WTC11 (cell line): ENCODE data around the gene PODN. TPM values are rescaled to one million over a fixed set of nuclear protein-coding genes. Genes with fewer than 3 reads are reported as not detected.
A peak's percentile ranks its signal among the peaks of the same experiment; 100 is the strongest.

ENCODE experiments used
- ATAC-seq: fragments of 200-7000 bp; cut with Tn5 transposase; 2 replicates; pipeline ENCODE4 v1.10.0; 2021; ENCODE audit warnings: mild to moderate bottlenecking, moderate library complexity
- CTCF ChIA-PET: fragments of 300-600 bp; sonication (Branson Sonifier 250); formaldehyde crosslinking; loops from one replicate; lab custom pipeline; 2021; ENCODE audit warnings: antibody characterized with exemption; lab: Charles Lee
- POLR2A ChIA-PET: fragments of 350-600 bp; sonication (Branson Sonifier 250); formaldehyde crosslinking; loops from one replicate; lab custom pipeline; 2021; ENCODE audit warnings: antibody characterized with exemption; lab: Charles Lee
- DNase-seq: peaks from one replicate; pipeline ENCODE4 v3.0.0; 2021; ENCODE audit warnings: low spot score
- H3K27ac Mint-ChIP-seq: 2 replicates; pipeline ENCODE4 v1.8.0; 2021; ENCODE audit warnings: mixed read lengths
- H3K27me3 Mint-ChIP-seq: 2 replicates; pipeline ENCODE4 v1.8.0; 2021; ENCODE audit warnings: low read depth, mild to moderate bottlenecking, moderate library complexity, mixed read lengths
- H3K36me3 Mint-ChIP-seq: 2 replicates; pipeline ENCODE4 v1.8.0; 2021; ENCODE audit warnings: mixed read lengths
- H3K4me1 Mint-ChIP-seq: 2 replicates; pipeline ENCODE4 v1.8.0; 2022; ENCODE audit warnings: mixed read lengths
- H3K4me3 Mint-ChIP-seq: 2 replicates; pipeline ENCODE4 v1.8.0; 2021; ENCODE audit warnings: mild to moderate bottlenecking, moderate library complexity, mixed read lengths
- H3K9me3 Mint-ChIP-seq: 2 replicates; pipeline ENCODE4 v1.8.0; 2021; ENCODE audit warnings: mixed read lengths
- ESRRA ChIP-seq: sonication (generic); formaldehyde crosslinking; IDR thresholded peaks from 2 replicates; pipeline ENCODE4 v1.8.1; 2022; ENCODE audit warnings: mild to moderate bottlenecking, missing genetic modification reagents, borderline replicate concordance
- ETV6 ChIP-seq: sonication (generic); formaldehyde crosslinking; IDR thresholded peaks from 2 replicates; pipeline ENCODE4 v1.8.1; 2022; ENCODE audit warnings: mild to moderate bottlenecking, missing genetic modification reagents
- FOXK1 ChIP-seq: sonication (generic); formaldehyde crosslinking; IDR thresholded peaks from 2 replicates; pipeline ENCODE4 v1.8.0; 2022; ENCODE audit warnings: mild to moderate bottlenecking, moderate library complexity, missing genetic modification reagents
- IRF2 ChIP-seq: sonication (generic); formaldehyde crosslinking; IDR thresholded peaks from 2 replicates; pipeline ENCODE4 v1.8.0; 2022; ENCODE audit warnings: low read depth, missing genetic modification reagents, borderline replicate concordance
- KAT7 ChIP-seq: sonication (generic); formaldehyde crosslinking; IDR thresholded peaks from 2 replicates; pipeline ENCODE4 v1.8.1; 2023; ENCODE audit warnings: missing genetic modification reagents, mild to moderate bottlenecking, borderline replicate concordance
- SP1 ChIP-seq: sonication (generic); formaldehyde crosslinking; conservative IDR thresholded peaks from 2 replicates; pipeline ENCODE4 v1.8.1; 2022; ENCODE audit warnings: missing genetic modification reagents
- ZNF263 ChIP-seq: sonication (generic); formaldehyde crosslinking; IDR thresholded peaks from 2 replicates; pipeline ENCODE4 v1.8.1; 2022; ENCODE audit warnings: low read depth, mild to moderate bottlenecking, moderate library complexity, missing genetic modification reagents
- ZNF423 ChIP-seq: fragments of 250-450 bp; sonication (Bioruptor Pico); IDR thresholded peaks from 2 replicates; pipeline ENCODE4 v2.1.2; 2022; ENCODE audit warnings: mild to moderate bottlenecking, moderate library complexity
- total RNA-seq: library from RNA; stranded (reverse); gene quantifications from 3 replicates; pipeline ENCODE4 v1.2.3, GENCODE V29; 2021
- TF ChIP-seq, protein P1 (sequence below): sonication (generic); formaldehyde crosslinking; IDR thresholded peaks from 2 replicates; pipeline ENCODE4 v1.8.0; 2022; ENCODE audit warnings: mild to moderate bottlenecking, missing genetic modification reagents
- TF ChIP-seq, protein P2 (sequence below): sonication (generic); formaldehyde crosslinking; IDR thresholded peaks from 2 replicates; pipeline ENCODE4 v1.8.1; 2023; ENCODE audit warnings: mild to moderate bottlenecking, missing genetic modification reagents, moderate library complexity
- TF ChIP-seq, protein P3 (sequence below): sonication (generic); formaldehyde crosslinking; IDR thresholded peaks from 2 replicates; pipeline ENCODE4 v1.8.1; 2022; ENCODE audit warnings: mild to moderate bottlenecking, moderate library complexity, missing genetic modification reagents
- TF ChIP-seq, protein P4 (sequence below): fragments of 250-450 bp; sonication (Bioruptor Pico); IDR thresholded peaks from 2 replicates; pipeline ENCODE4 v1.9.0; 2021; ENCODE audit warnings: mild to moderate bottlenecking
- TF ChIP-seq, protein P5 (sequence below): fragments of 250-450 bp; sonication (Bioruptor Pico); IDR thresholded peaks from 2 replicates; pipeline ENCODE4 v1.9.0; 2021; ENCODE audit warnings: mild to moderate bottlenecking, borderline replicate concordance
- TF ChIP-seq, protein P6 (sequence below): sonication (generic); formaldehyde crosslinking; IDR thresholded peaks from 2 replicates; pipeline ENCODE4 v1.8.1; 2023; ENCODE audit warnings: mild to moderate bottlenecking, missing genetic modification reagents
- TF ChIP-seq, protein P7 (sequence below): sonication (generic); formaldehyde crosslinking; IDR thresholded peaks from 2 replicates; pipeline ENCODE4 v1.8.1; 2023; ENCODE audit warnings: mild to moderate bottlenecking, missing genetic modification reagents, moderate library complexity
- TF ChIP-seq, protein P8 (sequence below): sonication (generic); formaldehyde crosslinking; IDR thresholded peaks from 2 replicates; pipeline ENCODE4 v1.8.0; 2022; ENCODE audit warnings: mild to moderate bottlenecking, missing genetic modification reagents
- TF ChIP-seq, protein P9 (sequence below): sonication (generic); formaldehyde crosslinking; IDR thresholded peaks from 2 replicates; pipeline ENCODE4 v1.8.0; 2022; ENCODE audit warnings: mild to moderate bottlenecking, missing genetic modification reagents
- TF ChIP-seq, protein P10 (sequence below): sonication (generic); formaldehyde crosslinking; conservative IDR thresholded peaks from 2 replicates; pipeline ENCODE4 v1.8.1; 2022; ENCODE audit warnings: mild to moderate bottlenecking, missing genetic modification reagents

The PODN gene
- total RNA-seq, 1 experiment from 2014 or later, result 0.48 TPM

DNA sequence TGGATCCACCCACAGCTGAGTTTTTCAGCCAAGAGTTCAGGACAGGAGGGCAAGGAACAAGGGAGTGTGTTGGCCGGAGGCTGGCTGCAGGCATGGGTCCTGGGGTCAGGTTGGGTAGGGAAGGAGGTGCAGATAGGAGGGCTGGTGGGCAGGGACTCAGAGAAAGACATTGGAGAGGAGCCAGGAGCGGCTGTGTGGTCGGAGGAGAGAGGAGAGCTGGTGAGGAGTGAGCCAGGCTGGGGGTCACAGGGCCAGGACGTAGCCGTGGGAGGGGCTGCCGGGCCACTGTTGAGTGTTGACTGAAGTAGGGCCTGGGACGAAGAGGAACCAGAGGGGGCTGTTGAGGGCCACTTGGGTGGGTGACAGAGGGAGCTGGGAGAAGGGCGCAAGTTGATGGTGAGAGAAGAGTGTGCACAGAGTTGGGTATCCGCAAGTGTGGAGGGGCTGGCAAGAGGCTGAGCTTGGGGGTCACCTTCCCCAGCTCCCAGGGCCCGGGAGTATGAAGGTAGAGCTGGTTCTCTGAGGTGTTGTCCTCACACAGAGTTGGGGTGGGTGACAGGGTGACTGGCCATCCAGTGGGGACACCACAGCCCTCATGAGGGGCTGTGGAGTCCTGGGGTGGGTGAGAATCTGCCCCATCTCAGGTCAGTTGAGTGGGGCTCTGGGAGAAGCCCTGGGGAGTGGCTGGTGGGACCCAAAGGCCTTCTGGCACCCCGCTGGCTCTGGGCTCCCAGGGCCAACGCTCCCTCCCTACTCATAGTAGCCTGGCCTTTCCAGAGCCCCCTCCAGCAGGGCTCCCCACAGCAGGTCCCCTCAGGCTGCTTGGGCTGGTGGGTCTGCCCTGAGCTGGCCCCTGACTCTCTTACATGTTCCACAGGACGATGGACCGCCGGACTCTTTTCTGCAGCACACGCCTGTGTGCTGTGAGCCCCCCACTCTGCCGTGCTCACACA is 21.9 kb downstream of the PODN start:
- ATAC-seq (no peak), DNase-seq (no peak)
- no peak overlapping the region for H3K4me3 Mint-ChIP-seq
- POLR2A ChIA-PET, result no interaction called here
- H3K36me3 Mint-ChIP-seq, result no peaks in the 10 kb centered on the region
- CTCF ChIA-PET, result interaction anchor here (0.8 to 1.3 kb wide), 2 partner anchors 98 to 102 kb away, joined by 3 to 4 read pairs; no protein-coding TSS in a partner anchor
- peaks cover 13% of the 10 kb centered on the region for H3K4me1 Mint-ChIP-seq
- no peaks in the 10 kb centered on the region; the same call in 1 of the 2 replicates for H3K27me3 Mint-ChIP-seq
- no peaks in the 10 kb centered on the region for H3K9me3 Mint-ChIP-seq
- peak overlapping the region; percentile 49; the same call in 1 of the 2 replicates for H3K27ac Mint-ChIP-seq
- no peak for TF ChIP-seq SP1 (CRISPR knock-in tag)
- no peak for TF ChIP-seq IRF2 (CRISPR knock-in tag)
- TF ChIP-seq, protein P1, sequence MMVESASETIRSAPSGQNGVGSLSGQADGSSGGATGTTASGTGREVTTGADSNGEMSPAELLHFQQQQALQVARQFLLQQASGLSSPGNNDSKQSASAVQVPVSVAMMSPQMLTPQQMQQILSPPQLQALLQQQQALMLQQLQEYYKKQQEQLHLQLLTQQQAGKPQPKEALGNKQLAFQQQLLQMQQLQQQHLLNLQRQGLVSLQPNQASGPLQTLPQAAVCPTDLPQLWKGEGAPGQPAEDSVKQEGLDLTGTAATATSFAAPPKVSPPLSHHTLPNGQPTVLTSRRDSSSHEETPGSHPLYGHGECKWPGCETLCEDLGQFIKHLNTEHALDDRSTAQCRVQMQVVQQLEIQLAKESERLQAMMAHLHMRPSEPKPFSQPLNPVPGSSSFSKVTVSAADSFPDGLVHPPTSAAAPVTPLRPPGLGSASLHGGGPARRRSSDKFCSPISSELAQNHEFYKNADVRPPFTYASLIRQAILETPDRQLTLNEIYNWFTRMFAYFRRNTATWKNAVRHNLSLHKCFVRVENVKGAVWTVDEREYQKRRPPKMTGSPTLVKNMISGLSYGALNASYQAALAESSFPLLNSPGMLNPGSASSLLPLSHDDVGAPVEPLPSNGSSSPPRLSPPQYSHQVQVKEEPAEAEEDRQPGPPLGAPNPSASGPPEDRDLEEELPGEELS (CRISPR knock-in tag), result no peak
- TF ChIP-seq ETV6 (CRISPR knock-in tag), result no peak
- TF ChIP-seq, protein P2, sequence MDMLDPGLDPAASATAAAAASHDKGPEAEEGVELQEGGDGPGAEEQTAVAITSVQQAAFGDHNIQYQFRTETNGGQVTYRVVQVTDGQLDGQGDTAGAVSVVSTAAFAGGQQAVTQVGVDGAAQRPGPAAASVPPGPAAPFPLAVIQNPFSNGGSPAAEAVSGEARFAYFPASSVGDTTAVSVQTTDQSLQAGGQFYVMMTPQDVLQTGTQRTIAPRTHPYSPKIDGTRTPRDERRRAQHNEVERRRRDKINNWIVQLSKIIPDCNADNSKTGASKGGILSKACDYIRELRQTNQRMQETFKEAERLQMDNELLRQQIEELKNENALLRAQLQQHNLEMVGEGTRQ, result no peak
- TF ChIP-seq, protein P3, sequence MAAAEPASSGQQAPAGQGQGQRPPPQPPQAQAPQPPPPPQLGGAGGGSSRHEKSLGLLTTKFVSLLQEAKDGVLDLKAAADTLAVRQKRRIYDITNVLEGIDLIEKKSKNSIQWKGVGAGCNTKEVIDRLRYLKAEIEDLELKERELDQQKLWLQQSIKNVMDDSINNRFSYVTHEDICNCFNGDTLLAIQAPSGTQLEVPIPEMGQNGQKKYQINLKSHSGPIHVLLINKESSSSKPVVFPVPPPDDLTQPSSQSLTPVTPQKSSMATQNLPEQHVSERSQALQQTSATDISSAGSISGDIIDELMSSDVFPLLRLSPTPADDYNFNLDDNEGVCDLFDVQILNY, result no peak
- TF ChIP-seq, protein P4, sequence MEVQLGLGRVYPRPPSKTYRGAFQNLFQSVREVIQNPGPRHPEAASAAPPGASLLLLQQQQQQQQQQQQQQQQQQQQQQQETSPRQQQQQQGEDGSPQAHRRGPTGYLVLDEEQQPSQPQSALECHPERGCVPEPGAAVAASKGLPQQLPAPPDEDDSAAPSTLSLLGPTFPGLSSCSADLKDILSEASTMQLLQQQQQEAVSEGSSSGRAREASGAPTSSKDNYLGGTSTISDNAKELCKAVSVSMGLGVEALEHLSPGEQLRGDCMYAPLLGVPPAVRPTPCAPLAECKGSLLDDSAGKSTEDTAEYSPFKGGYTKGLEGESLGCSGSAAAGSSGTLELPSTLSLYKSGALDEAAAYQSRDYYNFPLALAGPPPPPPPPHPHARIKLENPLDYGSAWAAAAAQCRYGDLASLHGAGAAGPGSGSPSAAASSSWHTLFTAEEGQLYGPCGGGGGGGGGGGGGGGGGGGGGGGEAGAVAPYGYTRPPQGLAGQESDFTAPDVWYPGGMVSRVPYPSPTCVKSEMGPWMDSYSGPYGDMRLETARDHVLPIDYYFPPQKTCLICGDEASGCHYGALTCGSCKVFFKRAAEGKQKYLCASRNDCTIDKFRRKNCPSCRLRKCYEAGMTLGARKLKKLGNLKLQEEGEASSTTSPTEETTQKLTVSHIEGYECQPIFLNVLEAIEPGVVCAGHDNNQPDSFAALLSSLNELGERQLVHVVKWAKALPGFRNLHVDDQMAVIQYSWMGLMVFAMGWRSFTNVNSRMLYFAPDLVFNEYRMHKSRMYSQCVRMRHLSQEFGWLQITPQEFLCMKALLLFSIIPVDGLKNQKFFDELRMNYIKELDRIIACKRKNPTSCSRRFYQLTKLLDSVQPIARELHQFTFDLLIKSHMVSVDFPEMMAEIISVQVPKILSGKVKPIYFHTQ (CRISPR knock-in tag), result no peak
- TF ChIP-seq, protein P5, sequence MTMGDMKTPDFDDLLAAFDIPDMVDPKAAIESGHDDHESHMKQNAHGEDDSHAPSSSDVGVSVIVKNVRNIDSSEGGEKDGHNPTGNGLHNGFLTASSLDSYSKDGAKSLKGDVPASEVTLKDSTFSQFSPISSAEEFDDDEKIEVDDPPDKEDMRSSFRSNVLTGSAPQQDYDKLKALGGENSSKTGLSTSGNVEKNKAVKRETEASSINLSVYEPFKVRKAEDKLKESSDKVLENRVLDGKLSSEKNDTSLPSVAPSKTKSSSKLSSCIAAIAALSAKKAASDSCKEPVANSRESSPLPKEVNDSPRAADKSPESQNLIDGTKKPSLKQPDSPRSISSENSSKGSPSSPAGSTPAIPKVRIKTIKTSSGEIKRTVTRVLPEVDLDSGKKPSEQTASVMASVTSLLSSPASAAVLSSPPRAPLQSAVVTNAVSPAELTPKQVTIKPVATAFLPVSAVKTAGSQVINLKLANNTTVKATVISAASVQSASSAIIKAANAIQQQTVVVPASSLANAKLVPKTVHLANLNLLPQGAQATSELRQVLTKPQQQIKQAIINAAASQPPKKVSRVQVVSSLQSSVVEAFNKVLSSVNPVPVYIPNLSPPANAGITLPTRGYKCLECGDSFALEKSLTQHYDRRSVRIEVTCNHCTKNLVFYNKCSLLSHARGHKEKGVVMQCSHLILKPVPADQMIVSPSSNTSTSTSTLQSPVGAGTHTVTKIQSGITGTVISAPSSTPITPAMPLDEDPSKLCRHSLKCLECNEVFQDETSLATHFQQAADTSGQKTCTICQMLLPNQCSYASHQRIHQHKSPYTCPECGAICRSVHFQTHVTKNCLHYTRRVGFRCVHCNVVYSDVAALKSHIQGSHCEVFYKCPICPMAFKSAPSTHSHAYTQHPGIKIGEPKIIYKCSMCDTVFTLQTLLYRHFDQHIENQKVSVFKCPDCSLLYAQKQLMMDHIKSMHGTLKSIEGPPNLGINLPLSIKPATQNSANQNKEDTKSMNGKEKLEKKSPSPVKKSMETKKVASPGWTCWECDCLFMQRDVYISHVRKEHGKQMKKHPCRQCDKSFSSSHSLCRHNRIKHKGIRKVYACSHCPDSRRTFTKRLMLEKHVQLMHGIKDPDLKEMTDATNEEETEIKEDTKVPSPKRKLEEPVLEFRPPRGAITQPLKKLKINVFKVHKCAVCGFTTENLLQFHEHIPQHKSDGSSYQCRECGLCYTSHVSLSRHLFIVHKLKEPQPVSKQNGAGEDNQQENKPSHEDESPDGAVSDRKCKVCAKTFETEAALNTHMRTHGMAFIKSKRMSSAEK, result no peak
- TF ChIP-seq KAT7 (CRISPR knock-in tag), result no peak
- TF ChIP-seq, protein P6, sequence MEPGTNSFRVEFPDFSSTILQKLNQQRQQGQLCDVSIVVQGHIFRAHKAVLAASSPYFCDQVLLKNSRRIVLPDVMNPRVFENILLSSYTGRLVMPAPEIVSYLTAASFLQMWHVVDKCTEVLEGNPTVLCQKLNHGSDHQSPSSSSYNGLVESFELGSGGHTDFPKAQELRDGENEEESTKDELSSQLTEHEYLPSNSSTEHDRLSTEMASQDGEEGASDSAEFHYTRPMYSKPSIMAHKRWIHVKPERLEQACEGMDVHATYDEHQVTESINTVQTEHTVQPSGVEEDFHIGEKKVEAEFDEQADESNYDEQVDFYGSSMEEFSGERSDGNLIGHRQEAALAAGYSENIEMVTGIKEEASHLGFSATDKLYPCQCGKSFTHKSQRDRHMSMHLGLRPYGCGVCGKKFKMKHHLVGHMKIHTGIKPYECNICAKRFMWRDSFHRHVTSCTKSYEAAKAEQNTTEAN (CRISPR knock-in tag), result no peak
- no peak for TF ChIP-seq ZNF423 (CRISPR knock-in tag)
- TF ChIP-seq ZNF263, result no peak
- TF ChIP-seq, protein P7, sequence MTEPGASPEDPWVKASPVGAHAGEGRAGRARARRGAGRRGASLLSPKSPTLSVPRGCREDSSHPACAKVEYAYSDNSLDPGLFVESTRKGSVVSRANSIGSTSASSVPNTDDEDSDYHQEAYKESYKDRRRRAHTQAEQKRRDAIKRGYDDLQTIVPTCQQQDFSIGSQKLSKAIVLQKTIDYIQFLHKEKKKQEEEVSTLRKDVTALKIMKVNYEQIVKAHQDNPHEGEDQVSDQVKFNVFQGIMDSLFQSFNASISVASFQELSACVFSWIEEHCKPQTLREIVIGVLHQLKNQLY (CRISPR knock-in tag), result no peak
- no peak for TF ChIP-seq ESRRA (CRISPR knock-in tag)
- TF ChIP-seq, protein P8, sequence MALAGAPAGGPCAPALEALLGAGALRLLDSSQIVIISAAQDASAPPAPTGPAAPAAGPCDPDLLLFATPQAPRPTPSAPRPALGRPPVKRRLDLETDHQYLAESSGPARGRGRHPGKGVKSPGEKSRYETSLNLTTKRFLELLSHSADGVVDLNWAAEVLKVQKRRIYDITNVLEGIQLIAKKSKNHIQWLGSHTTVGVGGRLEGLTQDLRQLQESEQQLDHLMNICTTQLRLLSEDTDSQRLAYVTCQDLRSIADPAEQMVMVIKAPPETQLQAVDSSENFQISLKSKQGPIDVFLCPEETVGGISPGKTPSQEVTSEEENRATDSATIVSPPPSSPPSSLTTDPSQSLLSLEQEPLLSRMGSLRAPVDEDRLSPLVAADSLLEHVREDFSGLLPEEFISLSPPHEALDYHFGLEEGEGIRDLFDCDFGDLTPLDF, result no peak
- TF ChIP-seq, protein P9, sequence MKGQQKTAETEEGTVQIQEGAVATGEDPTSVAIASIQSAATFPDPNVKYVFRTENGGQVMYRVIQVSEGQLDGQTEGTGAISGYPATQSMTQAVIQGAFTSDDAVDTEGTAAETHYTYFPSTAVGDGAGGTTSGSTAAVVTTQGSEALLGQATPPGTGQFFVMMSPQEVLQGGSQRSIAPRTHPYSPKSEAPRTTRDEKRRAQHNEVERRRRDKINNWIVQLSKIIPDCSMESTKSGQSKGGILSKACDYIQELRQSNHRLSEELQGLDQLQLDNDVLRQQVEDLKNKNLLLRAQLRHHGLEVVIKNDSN (CRISPR knock-in tag), result no peak
- TF ChIP-seq FOXK1 (CRISPR knock-in tag), result no peak
- TF ChIP-seq, protein P10, sequence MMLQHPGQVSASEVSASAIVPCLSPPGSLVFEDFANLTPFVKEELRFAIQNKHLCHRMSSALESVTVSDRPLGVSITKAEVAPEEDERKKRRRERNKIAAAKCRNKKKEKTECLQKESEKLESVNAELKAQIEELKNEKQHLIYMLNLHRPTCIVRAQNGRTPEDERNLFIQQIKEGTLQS (CRISPR knock-in tag), result no peak
